ENCODE measurements around the gene POMP. TPM values are rescaled to one million over a fixed set of nuclear protein-coding genes. Genes with fewer than 3 reads are reported as not detected.

Gene POMP
- total RNA-seq, 1 experiment from 2014 or later, result 71.4 TPM

DNA sequence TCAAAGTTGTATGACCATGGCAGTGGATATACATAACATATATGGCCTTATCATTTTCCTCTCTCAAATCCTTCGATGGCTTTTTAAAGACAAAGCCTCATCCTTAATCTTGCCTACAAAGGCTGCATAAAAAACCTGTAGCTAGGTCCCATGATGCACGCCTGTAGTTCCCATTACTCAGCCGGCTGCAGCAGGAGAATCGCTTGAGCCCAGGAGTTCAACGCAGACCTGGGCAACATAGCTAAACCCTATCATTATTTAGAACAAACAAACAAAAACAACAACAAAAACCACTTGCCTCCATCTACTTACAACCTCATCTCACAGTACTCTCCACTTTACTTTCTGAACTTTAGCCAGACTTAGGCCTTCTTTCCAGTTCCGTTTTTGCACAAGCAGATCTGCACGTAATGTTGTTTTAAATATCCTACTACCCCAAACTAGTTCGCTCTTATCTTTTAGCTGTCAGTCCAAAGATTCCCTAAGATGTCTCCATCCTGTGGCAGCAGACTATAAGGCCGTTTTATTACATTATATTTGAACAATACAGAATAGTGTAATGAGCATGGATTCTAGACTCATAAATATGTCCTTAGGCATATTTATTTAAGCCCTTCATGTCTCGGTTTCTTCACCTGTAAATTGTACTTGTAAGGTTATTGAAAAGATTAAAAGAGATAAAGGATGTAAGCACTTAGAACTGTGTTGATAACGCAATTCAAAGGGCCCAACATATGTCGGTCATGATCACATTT is 969 bp upstream of the POMP start:
- H3K9me3 Mint-ChIP-seq (ENCODE audit: low read depth, unreplicated experiment), result no peaks in the 10 kb centered on the region
- intact Hi-C loops (cut with micrococcal nuclease; ENCODE audit: unreplicated experiment), result no loop called here
- TSS peak; percentile 65 for BruUV-seq (replicated peaks)

DNA sequence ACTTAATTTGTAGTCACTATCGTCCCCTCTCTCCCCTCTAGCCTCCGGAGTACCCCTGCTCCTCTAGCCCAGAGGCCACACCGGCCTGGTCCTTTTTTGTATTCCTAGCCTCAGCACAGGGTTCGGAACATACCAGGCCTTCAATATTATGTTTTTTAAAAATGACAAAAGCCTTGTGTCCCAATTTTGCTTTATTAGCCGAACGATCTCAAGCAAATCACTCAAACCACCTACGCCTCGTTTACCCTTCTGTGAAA is 463 bp upstream of the POMP start:
- Mint-ChIP-seq H3K27me3 (ENCODE audit: unreplicated experiment) (no peaks in the 10 kb centered on the region), H3K36me3 (ENCODE audit: insufficient read depth, unreplicated experiment) (peaks cover 31% of the 10 kb centered on the region), H3K27ac (ENCODE audit: unreplicated experiment) (peak overlapping the region; percentile 89), H3K4me1 (ENCODE audit: low read depth, unreplicated experiment) (peaks cover 10% of the 10 kb centered on the region), H3K4me3 (ENCODE audit: low read depth, unreplicated experiment) (peak overlapping the region; percentile 81), H3K9me3 (ENCODE audit: low read depth, unreplicated experiment) (no peaks in the 10 kb centered on the region)
- TF ChIP-seq, protein P1, sequence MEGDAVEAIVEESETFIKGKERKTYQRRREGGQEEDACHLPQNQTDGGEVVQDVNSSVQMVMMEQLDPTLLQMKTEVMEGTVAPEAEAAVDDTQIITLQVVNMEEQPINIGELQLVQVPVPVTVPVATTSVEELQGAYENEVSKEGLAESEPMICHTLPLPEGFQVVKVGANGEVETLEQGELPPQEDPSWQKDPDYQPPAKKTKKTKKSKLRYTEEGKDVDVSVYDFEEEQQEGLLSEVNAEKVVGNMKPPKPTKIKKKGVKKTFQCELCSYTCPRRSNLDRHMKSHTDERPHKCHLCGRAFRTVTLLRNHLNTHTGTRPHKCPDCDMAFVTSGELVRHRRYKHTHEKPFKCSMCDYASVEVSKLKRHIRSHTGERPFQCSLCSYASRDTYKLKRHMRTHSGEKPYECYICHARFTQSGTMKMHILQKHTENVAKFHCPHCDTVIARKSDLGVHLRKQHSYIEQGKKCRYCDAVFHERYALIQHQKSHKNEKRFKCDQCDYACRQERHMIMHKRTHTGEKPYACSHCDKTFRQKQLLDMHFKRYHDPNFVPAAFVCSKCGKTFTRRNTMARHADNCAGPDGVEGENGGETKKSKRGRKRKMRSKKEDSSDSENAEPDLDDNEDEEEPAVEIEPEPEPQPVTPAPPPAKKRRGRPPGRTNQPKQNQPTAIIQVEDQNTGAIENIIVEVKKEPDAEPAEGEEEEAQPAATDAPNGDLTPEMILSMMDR (IDR thresholded peaks at IDR 0.05; ENCODE audit: unreplicated experiment), result no peak
- BruUV-seq (replicated peaks), result no TSS peak
- no peak for DNase-seq
- intact Hi-C loops (cut with micrococcal nuclease; ENCODE audit: unreplicated experiment), result no loop called here
- CTCF ChIA-PET, result interaction anchor here (1.1 kb wide), 1 partner anchor 334 kb away, joined by 3 read pairs; no protein-coding TSS in a partner anchor

More for the DNA sequence above, 969 bp upstream of the POMP start:
- Mint-ChIP-seq H3K4me3 (ENCODE audit: low read depth, unreplicated experiment) (peak overlapping the region; percentile 81), H3K27me3 (ENCODE audit: unreplicated experiment) (no peaks in the 10 kb centered on the region), H3K27ac (ENCODE audit: unreplicated experiment) (peak overlapping the region; percentile 89), H3K36me3 (ENCODE audit: insufficient read depth, unreplicated experiment) (peaks cover 31% of the 10 kb centered on the region), H3K4me1 (ENCODE audit: low read depth, unreplicated experiment) (peaks cover 10% of the 10 kb centered on the region)
- DNase-seq, result no peak
- CTCF ChIA-PET, result interaction anchor here (0.5 kb wide), 1 partner anchor 139 kb away, joined by 7 read pairs; no protein-coding TSS in a partner anchor
- TF ChIP-seq, protein P1 (IDR thresholded peaks at IDR 0.05; ENCODE audit: unreplicated experiment), result no peak

DNA sequence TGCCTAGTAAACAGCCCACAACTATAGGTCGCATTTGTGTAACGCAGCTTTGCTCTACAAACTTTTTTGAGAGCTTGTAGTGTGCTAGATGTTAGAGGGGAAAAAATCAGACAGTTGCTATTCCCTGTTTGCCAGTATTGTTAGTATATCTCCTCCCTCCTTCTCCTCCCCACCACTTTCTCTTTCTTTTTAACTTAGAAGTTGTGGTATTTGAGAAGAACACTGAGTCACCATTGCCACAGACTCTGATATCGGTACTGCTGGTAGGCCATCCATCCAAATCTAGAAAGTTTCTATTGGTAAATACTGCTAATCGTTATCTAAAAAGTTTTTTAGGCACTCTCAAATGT is 666 bp downstream of the POMP start:
- BruUV-seq (replicated peaks), result no TSS peak
- Mint-ChIP-seq H3K36me3 (ENCODE audit: insufficient read depth, unreplicated experiment) (peaks cover 33% of the 10 kb centered on the region), H3K4me3 (ENCODE audit: low read depth, unreplicated experiment) (peak overlapping the region; percentile 81), H3K9me3 (ENCODE audit: low read depth, unreplicated experiment) (no peaks in the 10 kb centered on the region), H3K27ac (ENCODE audit: unreplicated experiment) (peak overlapping the region; percentile 89), H3K27me3 (ENCODE audit: unreplicated experiment) (no peaks in the 10 kb centered on the region), H3K4me1 (ENCODE audit: low read depth, unreplicated experiment) (peaks cover 10% of the 10 kb centered on the region)
- no peak for DNase-seq
- TF ChIP-seq, protein P1 (IDR thresholded peaks at IDR 0.05; ENCODE audit: unreplicated experiment), result no peak
- CTCF ChIA-PET, result interaction anchor here (1.1 kb wide), 1 partner anchor 335 kb away, joined by 3 read pairs; no protein-coding TSS in a partner anchor
- intact Hi-C loops (cut with micrococcal nuclease; ENCODE audit: unreplicated experiment), result no loop called here

DNA sequence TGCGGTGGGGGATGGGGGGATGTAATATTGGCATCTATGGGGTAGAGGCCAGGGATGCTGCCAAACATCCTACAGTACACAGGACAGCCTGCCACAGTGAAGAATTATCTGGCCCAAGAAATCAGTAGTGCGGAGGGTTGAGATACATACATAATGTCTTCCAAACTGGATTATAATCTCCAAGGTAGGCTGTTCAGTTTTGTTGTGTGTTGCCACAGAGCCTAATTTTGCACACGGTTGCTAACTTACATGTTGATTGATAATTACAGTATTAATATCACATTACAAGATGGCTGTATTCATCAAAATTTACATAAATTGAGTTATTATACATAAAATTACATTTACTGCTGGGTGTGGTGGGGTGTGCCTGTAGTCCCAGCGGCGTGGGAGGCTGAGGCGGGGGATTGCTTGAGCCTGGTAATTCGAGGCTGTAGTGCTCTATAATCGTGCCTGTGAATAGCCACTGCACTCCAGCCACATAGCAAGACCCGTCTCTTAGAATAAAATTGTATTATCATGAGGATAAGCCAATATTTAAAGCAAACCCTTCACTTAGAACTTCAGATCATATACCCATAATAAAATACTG is 8.1 kb downstream of the POMP start:
- intact Hi-C loops (cut with micrococcal nuclease; ENCODE audit: unreplicated experiment), result no loop called here
- BruUV-seq (replicated peaks), result no TSS peak
- CTCF ChIA-PET, result no interaction called here
- Mint-ChIP-seq H3K4me3 (ENCODE audit: low read depth, unreplicated experiment) (no peak overlapping the region), H3K4me1 (ENCODE audit: low read depth, unreplicated experiment) (no peaks in the 10 kb centered on the region), H3K27ac (ENCODE audit: unreplicated experiment) (no peak overlapping the region), H3K36me3 (ENCODE audit: insufficient read depth, unreplicated experiment) (peaks cover 41% of the 10 kb centered on the region), H3K9me3 (ENCODE audit: low read depth, unreplicated experiment) (no peaks in the 10 kb centered on the region), H3K27me3 (ENCODE audit: unreplicated experiment) (no peaks in the 10 kb centered on the region)
- no peak for DNase-seq
- TF ChIP-seq, protein P1 (IDR thresholded peaks at IDR 0.05; ENCODE audit: unreplicated experiment), result no peak
